SK-N-SH (cell line): ENCODE data around the gene PTK7. TPM values are rescaled to one million over a fixed set of nuclear protein-coding genes. Genes with fewer than 3 reads are reported as not detected.

ENCODE experiments used
- CTCF ChIA-PET: fragments of 300-600, 350-600 bp; formaldehyde crosslinking; extraction: SDS; loops from one replicate; lab custom pipeline; 2021; lab: Yijun Ruan, JAX
- POLR2A ChIA-PET: fragments of 350-600 bp; sonication (Branson Sonifier 250); formaldehyde crosslinking; extraction: SDS; loops from one replicate; lab custom pipeline; 2020; ENCODE audit warnings: antibody characterized with exemption, inconsistent platforms; lab: Yijun Ruan, JAX
- DNase-seq: peaks from one replicate; pipeline ENCODE4 v3.0.0; 2012
- H2AFZ ChIP-seq: fragments of 200-600 bp; sonication (generic); 2 replicates; pipeline ENCODE4 v1.8.1; 2016; ENCODE audit warnings: antibody characterized with exemption, mild to moderate bottlenecking, low read depth
- H3F3A ChIP-seq: fragments of 200-600 bp; sonication (generic); replicated peaks from 2 replicates; pipeline ENCODE3; 2016; ENCODE audit warnings: antibody characterized with exemption, mild to moderate bottlenecking; ENCODE audit not compliant: insufficient read depth
- H3K27ac ChIP-seq, 2 experiments: fragments of 200-500 bp in 1 of 2; fragments of 200-600 bp in 1 of 2; sonication (Bioruptor generic) in 1 of 2; sonication (generic), shearing (Covaris generic) in 1 of 2; 2 replicates each; pipeline versions ENCODE4 v1.5.1 to v1.6.1; 2014 to 2016; ENCODE audit warnings: low read depth in 2 of 2, inconsistent platforms in 1 of 2, low read length in 1 of 2, mild to moderate bottlenecking in 1 of 2, mixed read lengths in 1 of 2
- H3K27me3 ChIP-seq: fragments of 200-600 bp; sonication (generic), shearing (Covaris generic); 2 replicates; pipeline ENCODE4 v1.6.1; 2016; ENCODE audit warnings: mixed run types; ENCODE audit not compliant: insufficient read depth
- H3K36me3 ChIP-seq, 2 experiments: fragments of 200-500 bp in 1 of 2; fragments of 200-600 bp in 1 of 2; sonication (Bioruptor generic) in 1 of 2; sonication (generic) in 1 of 2; replicated peaks in 1 of 2; 2 replicates each; pipeline versions ENCODE3 to v1.5.1; 2014 to 2016; ENCODE audit warnings: low read length in 1 of 2, mild to moderate bottlenecking in 1 of 2; ENCODE audit not compliant: insufficient read depth in 2 of 2, control insufficient read depth in 1 of 2
- H3K4me1 ChIP-seq, 2 experiments: fragments of 200-500 bp in 1 of 2; fragments of 200-600 bp in 1 of 2; sonication (Bioruptor generic) in 1 of 2; sonication (generic), shearing (Covaris generic) in 1 of 2; 2 replicates each; pipeline versions ENCODE4 v1.5.1 to v1.6.1; 2014 to 2016; ENCODE audit warnings: low read depth in 1 of 2, low read length in 1 of 2, mixed run types in 1 of 2; ENCODE audit not compliant: insufficient read depth in 2 of 2, control insufficient read depth in 1 of 2
- H3K4me2 ChIP-seq: fragments of 200-600 bp; sonication (generic), shearing (Covaris generic); 2 replicates; pipeline ENCODE4 v1.6.1; 2017; ENCODE audit warnings: mixed run types
- H3K4me3 ChIP-seq, 2 experiments: fragments of 200-500 bp in 1 of 2; fragments of 200-600 bp in 1 of 2; sonication (Bioruptor generic) in 1 of 2; sonication (generic), shearing (Covaris generic) in 1 of 2; 2 replicates each; pipeline versions ENCODE4 v1.5.1 to v1.8.1; 2014 to 2016; ENCODE audit warnings: low read depth in 2 of 2, inconsistent platforms in 1 of 2, low read length in 1 of 2, mild to moderate bottlenecking in 1 of 2, mixed read lengths in 1 of 2, moderate library complexity in 1 of 2
- H3K79me2 ChIP-seq: fragments of 200-600 bp; sonication (generic); 2 replicates; pipeline ENCODE4 v1.8.1; 2017; ENCODE audit warnings: mild to moderate bottlenecking; ENCODE audit not compliant: insufficient read depth
- H3K9ac ChIP-seq: fragments of 200-600 bp; sonication (generic); 2 replicates; pipeline ENCODE4 v1.6.1; 2017; ENCODE audit warnings: mixed run types
- H3K9me2 ChIP-seq: fragments of 200-600 bp; sonication (generic); 2 replicates; pipeline ENCODE4 v1.6.1; 2017; ENCODE audit warnings: mixed run types
- H3K9me3 ChIP-seq: fragments of 200-600 bp; sonication (generic); 2 replicates; pipeline ENCODE4 v1.6.1; 2017; ENCODE audit warnings: mixed run types, mild to moderate bottlenecking, moderate library complexity
- H4K20me1 ChIP-seq: fragments of 200-600 bp; sonication (generic); 2 replicates; pipeline ENCODE4 v1.6.1; 2017; ENCODE audit warnings: mild to moderate bottlenecking, mixed run types; ENCODE audit not compliant: insufficient read depth
- CHD2 ChIP-seq: fragments of 150-350 bp; IDR thresholded peaks from 2 replicates; pipeline ENCODE4 v1.6.1; 2018; ENCODE audit warnings: low read length; ENCODE audit not compliant: partially characterized antibody
- CTCF ChIP-seq: fragments of 200-600 bp; sonication (generic); IDR thresholded peaks from 2 replicates; pipeline ENCODE4 v1.6.1; 2017; ENCODE audit warnings: antibody characterized with exemption, mild to moderate bottlenecking, moderate library complexity
- ELF1 ChIP-seq: IDR thresholded peaks from 2 replicates; pipeline ENCODE4 v1.4.0; 2012
- EZH2phosphoT487 ChIP-seq: fragments of 200-600 bp; sonication (generic); IDR thresholded peaks from 2 replicates; pipeline ENCODE4 v1.6.1; 2017; ENCODE audit warnings: low read depth, mixed run types, mild to moderate bottlenecking, antibody characterized with exemption, moderate library complexity, borderline replicate concordance
- FOSL2 ChIP-seq: IDR thresholded peaks from 2 replicates; pipeline ENCODE4 v1.4.0; 2012; ENCODE audit warnings: low read depth, mild to moderate bottlenecking, moderate library complexity, borderline replicate concordance
- MXI1 ChIP-seq: IDR thresholded peaks from 2 replicates; pipeline ENCODE4 v1.6.1; 2012; ENCODE audit warnings: mild to moderate bottlenecking, low read depth, low read length, improper control_type of control experiment
- NFIC ChIP-seq: IDR thresholded peaks from 2 replicates; pipeline ENCODE4 v1.4.0; 2012; ENCODE audit warnings: borderline replicate concordance
- RAD21 ChIP-seq: IDR thresholded peaks from 2 replicates; pipeline ENCODE4 v1.6.1; 2012; ENCODE audit warnings: mild to moderate bottlenecking, low read length
- RCOR1 ChIP-seq: fragments of 150-350 bp; IDR thresholded peaks from 2 replicates; pipeline ENCODE4 v1.6.1; 2017; ENCODE audit warnings: antibody characterized with exemption, low read length
- RFX5 ChIP-seq: IDR thresholded peaks from 2 replicates; pipeline ENCODE4 v1.6.1; 2012; ENCODE audit warnings: mild to moderate bottlenecking, improper control_type of control experiment, low read length
- SIN3A ChIP-seq: IDR thresholded peaks from 2 replicates; pipeline ENCODE4 v1.6.1; 2012; ENCODE audit warnings: low read depth, mild to moderate bottlenecking, low read length, moderate library complexity, borderline replicate concordance
- SMC3 ChIP-seq: IDR thresholded peaks from 2 replicates; pipeline ENCODE4 v1.6.1; 2012; ENCODE audit warnings: low read depth, low read length, improper control_type of control experiment
- TAF1 ChIP-seq: IDR thresholded peaks from 2 replicates; pipeline ENCODE4 v1.6.1; 2012; ENCODE audit warnings: low read depth, mild to moderate bottlenecking, low read length, moderate library complexity, borderline replicate concordance
- TEAD4 ChIP-seq: IDR thresholded peaks from 2 replicates; pipeline ENCODE4 v1.4.0; 2012; ENCODE audit warnings: mild to moderate bottlenecking, borderline replicate concordance; ENCODE audit not compliant: insufficient read depth
- WGBS: methylation state at CpG from one replicate; pipeline ENCODE4 v1.1.6; 2017; ENCODE audit warnings: low lambda C conversion rate; 5-methylcytosine and 5-hydroxymethylcytosine counted together
- polyA plus RNA-seq, 3 experiments: library from polyadenylated mRNA; depleted of rRNA; stranded (reverse); fragments of >200 nt; gene quantifications; 2 replicates each; pipeline ENCODE4 v1.2.3, GENCODE V29; 2012
- TF ChIP-seq, protein P1 (sequence below): IDR thresholded peaks from 2 replicates; pipeline ENCODE4 v1.4.0; 2012; ENCODE audit warnings: low read depth
- TF ChIP-seq, protein P2 (sequence below): fragments of 150-350 bp; IDR thresholded peaks from 2 replicates; pipeline ENCODE4 v1.6.1; 2017; ENCODE audit warnings: antibody characterized with exemption, low read length, low read depth, borderline replicate concordance

Gene PTK7
- polyA plus RNA-seq, 1 of the 3 experiments (the other 2 are of a cell fraction), result 105 TPM

- peak overlapping the region; percentile 39 to 77; a peak in 3 of 4 replicates for H3K27ac ChIP-seq
- CTCF ChIA-PET, result interaction anchor here (0.6 to 4.4 kb wide), 67 partner anchors 8 to 366 kb away, joined by 3 to 58 read pairs (median 5); partner anchors contain the start of genes CNPY3, CUL7, CUL9 and DNPH1
- H3K9ac ChIP-seq, result no peak overlapping the region
Observed at GRCh38 chr6:43143235-43144128, 67.4 kb downstream of the PTK7 start.

More at GRCh38 chr6:43143235-43144128, 67.4 kb downstream of the PTK7 start:
- H3K36me3 ChIP-seq, result peaks cover 12 to 22% of the 10 kb centered on the region in 2 experiments
- H3K79me2 ChIP-seq, result no peaks in the 10 kb centered on the region
- H3K9me3 ChIP-seq, result no peaks in the 10 kb centered on the region
- peak; percentile 97 for DNase-seq
- H3K4me2 ChIP-seq, result peak overlapping the region; percentile 62; the same call in 1 of the 2 replicates
- H3K4me3 ChIP-seq, result peak overlapping the region in 1 of 2 experiments; percentile 27; a peak in 1 of 4 replicates
- POLR2A ChIA-PET, result interaction anchor here (0.5 to 1.3 kb wide), 10 partner anchors 15 to 159 kb away, joined by 3 to 4 read pairs (median 3); partner anchors contain the start of genes CUL7 and PPP2R5D
- TF ChIP-seq ELF1 (no peak; the same call in 1 of the 2 replicates), TAF1 (peak; percentile 31; the same call in 1 of the 2 replicates), RAD21 (peak; percentile 99), CTCF (peak; percentile 97), EZH2phosphoT487 (no peak), MXI1 (peak; percentile 70), FOSL2 (no peak), TEAD4 (no peak), SIN3A (peak; percentile 67; the same call in 1 of the 2 replicates), CHD2 (peak; percentile 48), RFX5 (0 out of 2 replicates have a peak, but pooled peaks have one; percentile 46), SMC3 (peak; percentile 98), RCOR1 (0 out of 2 replicates have a peak, but pooled peaks have one; percentile 15), NFIC (peak; percentile 25; the same call in 1 of the 2 replicates)
- TF ChIP-seq, protein P1, sequence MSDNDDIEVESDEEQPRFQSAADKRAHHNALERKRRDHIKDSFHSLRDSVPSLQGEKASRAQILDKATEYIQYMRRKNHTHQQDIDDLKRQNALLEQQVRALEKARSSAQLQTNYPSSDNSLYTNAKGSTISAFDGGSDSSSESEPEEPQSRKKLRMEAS, result no peak
- TF ChIP-seq, protein P2, sequence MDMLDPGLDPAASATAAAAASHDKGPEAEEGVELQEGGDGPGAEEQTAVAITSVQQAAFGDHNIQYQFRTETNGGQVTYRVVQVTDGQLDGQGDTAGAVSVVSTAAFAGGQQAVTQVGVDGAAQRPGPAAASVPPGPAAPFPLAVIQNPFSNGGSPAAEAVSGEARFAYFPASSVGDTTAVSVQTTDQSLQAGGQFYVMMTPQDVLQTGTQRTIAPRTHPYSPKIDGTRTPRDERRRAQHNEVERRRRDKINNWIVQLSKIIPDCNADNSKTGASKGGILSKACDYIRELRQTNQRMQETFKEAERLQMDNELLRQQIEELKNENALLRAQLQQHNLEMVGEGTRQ, result no peak
- H3K9me2 ChIP-seq, result no peaks in the 10 kb centered on the region
- WGBS, result 50% methylated on average over 8 of the region's 25 CpGs
- no peak overlapping the region for H2AFZ ChIP-seq
- H3K4me1 ChIP-seq, result peaks cover 8 to 11% of the 10 kb centered on the region in 2 experiments; a peak in 3 of 4 replicates
- no peaks in the 10 kb centered on the region for H3K27me3 ChIP-seq
- peaks cover 15% of the 10 kb centered on the region for H3F3A ChIP-seq
- no peaks in the 10 kb centered on the region for H4K20me1 ChIP-seq
